Germinal center (tissue), 1 donor: ENCODE results near the gene ACAA2.
"Not testable (repeated sequence)": the region's sequence is repeated elsewhere in the genome, so short reads cannot be mapped to it uniquely, and the experiment has no call there.

Experiments
- DNase-seq: peaks from one replicate; pipeline ENCODE4 v3.0.0; 2012; ENCODE audit warnings: mixed read lengths, low spot score

Gene ACAA2

GRCh38 chr18:49812286-49813068 is 856 bp downstream of the ACAA2 start:
- no peak for DNase-seq

DNA sequence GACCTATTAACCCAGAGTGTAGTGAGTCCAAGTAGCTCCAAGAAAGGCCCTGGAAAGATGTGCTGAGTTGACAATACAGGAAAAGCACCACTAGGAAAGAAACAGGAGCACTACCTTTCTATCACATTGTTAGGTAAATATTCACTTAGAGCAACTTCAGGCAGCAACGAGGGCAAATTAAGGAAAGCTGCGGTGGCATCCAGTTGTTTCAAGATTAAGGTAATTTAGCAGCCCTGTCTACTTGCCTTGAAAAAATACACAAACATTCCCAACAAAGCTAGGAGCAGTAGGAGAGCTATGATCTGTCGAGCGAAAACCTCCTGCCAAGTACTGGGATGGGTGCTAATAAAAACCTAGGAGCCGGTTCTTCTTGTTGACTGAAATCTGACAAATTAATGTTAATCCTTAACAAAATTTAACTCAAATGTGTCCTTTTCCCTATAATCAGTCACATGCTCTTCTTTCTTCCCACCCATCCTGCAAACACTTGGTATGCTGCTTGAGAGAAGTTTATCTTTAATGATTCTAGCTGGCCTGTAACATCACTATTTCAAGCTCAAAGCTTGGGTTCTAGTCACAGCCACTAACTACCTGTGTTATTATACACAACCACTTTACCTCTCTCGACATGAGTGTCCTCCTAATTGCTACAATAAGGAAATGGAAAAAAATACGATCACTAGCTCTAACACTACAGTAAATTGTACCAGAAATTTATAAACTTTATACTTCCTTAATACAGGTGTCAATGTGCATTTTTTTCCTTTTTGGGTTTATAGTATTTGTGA is 2.0 kb downstream of the ACAA2 start:
- DNase-seq, result no peak

DNA sequence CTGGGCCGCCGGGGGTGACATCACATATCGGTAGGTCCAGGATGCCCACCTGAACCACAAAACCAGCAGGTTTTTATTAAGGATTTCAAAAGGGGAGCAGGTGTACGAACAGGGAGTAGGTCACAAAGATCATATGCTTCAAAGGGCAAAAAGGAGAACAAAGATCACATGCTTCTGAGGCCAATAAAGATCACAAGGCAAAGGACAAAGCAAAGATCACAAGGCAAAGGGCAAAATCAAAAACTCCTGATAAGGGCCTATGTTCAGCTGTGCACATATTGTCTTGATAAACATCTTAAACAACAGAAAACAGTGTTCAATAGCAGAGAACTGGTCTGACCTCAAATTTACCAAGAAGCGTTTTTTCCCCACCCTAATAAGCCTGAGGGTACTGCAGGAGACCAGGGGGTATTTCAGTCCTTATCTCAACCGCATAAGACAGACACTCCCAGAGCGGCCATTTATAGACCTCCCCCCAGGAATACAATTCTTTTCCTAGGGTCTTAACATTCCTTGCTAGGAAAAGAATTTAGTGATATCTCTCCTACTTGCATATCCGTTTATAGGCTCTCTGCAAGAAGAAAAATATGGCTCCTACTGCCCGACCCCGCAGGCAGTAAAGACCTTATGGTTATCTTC is 4.7 kb downstream of the ACAA2 start:
- DNase-seq, result not testable (repeated sequence)

- DNase-seq, result no peak
Measured at GRCh38 chr18:49804096-49804495, 9.2 kb downstream of the ACAA2 start.

- DNase-seq, result no peak
Measured at GRCh38 chr18:49802623-49803022, 10.7 kb downstream of the ACAA2 start.

DNA sequence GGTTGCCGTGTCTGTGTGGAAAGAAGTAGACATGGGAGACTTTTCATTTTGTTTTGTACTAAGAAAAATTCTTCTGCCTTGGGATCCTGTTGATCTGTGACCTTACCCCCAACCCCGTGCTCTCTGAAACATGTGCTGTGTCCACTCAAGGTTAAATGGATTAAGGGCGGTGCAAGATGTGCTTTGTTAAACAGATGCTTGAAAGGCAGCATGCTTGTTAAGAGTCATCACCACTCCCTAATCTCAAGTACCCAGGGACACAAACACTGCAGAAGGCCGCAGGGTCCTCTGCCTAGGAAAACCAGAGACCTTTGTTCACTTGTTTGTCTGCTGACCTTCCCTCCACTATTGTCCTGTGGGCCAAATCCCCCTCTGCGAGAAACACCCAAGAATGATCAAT is 12.8 kb downstream of the ACAA2 start:
- DNase-seq, result not testable (repeated sequence)

GRCh38 chr18:49799806-49800205 is 13.5 kb downstream of the ACAA2 start:
- DNase-seq, result not testable (repeated sequence)

DNA sequence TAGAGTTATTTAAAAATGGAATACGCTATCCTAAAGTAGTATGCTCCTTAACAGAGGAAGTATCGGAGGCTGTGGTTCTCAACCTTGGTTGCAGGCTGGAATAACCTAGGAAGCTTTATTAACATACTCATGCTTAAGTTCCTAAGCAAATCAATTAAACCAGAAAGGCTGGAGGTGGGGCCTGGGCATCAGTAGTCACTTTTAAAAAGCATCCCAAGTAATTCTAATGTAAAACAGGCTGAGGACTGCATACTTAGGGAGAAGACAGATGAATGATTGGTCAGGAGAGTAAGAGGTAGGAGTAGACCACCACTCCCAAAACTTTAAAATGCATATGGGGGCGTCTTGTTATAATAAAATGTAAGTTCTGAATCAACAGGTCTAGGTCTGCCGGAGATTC is 15.3 kb downstream of the ACAA2 start:
- DNase-seq, result no peak

GRCh38 chr18:49795612-49796552 is 17.5 kb downstream of the ACAA2 start:
- no peak for DNase-seq

DNA sequence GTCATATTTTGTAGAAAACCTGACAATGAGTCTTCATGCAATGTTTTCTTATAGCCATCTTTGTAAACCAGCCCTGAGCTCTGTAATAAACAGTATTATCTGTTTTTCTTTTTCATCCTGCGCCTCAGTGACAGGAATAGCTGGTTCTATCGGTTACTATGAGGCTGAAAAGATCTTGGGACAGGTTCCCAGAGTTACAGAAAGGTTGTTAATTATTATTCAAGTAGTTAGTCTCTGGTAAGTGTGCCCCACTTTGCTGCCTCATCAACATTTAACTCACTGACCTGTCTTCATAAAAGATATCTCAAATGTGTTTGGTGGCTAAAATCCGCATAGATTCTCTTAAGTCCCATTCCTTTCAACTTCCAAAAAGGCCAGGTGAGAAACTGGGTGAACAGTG is 18.6 kb downstream of the ACAA2 start:
- DNase-seq, result no peak

- DNase-seq, result not testable (repeated sequence)
Measured at GRCh38 chr18:49789560-49790134, 23.7 kb downstream of the ACAA2 start.

GRCh38 chr18:49788327-49788898 is 24.9 kb downstream of the ACAA2 start:
- no peak for DNase-seq

DNA sequence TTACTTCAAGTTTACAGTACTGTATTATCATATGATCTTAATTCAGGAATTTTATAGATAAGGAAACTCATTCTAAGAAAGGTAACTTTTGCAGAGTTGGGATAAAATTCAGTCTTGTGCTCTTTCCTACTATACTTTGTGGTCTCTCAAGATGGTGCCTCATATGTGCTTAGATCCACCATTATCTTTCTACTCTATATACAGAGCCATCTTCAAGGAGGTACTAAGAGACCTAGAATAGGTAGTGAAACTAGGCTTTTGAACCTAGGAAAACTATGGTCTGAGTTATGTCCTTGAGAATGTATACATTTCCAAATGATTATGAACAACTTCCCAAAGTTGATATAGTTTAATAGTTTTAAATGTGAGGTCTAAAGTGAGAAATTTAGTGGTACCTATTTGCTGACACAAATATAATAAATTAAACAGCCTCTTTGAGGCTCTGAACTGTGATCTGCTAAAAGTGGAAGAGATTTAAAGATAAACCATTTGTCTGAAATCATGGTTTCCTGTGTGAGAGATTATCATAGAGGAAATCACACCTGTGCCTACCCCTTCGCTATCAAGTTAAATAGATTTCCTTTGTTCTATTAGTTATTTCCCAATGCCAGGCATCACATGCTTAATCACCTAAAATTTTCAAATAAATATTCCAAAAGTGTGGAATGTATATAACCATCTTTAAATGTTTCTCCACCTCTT is 27.2 kb downstream of the ACAA2 start:
- no peak for DNase-seq

DNA sequence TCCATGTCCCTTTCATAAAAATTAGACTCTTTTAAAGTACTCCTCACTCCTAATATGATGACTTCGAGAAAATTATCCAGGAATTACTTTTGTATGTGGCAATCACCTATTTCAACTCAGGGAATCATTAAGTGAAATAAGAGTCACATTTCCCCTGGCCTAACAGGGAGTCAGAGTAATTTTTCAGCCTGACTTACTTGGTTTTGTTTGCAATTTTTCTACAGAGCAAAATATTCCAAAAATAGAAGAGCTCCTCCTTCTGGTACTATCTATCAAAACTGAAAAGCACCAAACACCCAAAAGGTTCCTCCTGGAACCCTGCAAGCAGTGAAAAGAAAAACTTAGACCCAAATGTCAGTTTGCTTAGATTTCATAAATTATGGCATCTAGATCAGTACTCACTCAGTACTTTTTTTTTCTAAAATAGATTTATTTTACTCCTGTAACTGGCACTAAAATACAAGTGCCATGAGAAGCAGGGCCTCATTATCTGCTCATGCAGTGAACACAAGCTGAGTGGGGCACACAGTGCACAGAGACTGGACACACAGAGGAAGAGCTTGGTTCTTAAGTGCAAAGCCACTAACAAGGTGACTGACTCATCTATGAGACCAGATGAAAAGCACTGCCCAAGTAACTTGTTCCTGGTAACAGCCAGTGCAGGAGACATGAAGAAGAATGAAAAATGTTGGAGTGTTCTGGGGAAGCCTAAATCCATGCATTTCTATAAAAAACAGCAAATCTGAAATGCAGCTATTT is 28.7 kb downstream of the ACAA2 start:
- DNase-seq, result no peak

DNA sequence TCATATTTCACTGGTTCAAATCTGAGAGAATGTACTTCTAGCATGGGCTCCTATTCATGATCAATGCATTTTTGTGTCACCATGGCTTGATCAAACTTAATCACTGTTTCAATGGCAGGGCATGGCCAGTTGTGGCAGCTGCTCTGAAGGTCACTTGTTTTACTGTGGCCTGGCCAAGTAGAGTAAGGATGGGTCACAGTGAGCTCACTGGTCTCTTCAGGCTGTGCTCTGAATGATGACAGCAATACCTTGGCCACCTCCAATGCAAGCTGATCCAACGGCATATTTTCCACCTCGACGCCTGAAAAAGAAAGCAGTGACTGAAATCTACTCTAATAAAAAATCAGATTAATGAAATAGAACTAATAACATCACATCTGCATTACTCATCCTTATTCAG is 29.7 kb downstream of the ACAA2 start:
- not testable (repeated sequence) for DNase-seq

DNA sequence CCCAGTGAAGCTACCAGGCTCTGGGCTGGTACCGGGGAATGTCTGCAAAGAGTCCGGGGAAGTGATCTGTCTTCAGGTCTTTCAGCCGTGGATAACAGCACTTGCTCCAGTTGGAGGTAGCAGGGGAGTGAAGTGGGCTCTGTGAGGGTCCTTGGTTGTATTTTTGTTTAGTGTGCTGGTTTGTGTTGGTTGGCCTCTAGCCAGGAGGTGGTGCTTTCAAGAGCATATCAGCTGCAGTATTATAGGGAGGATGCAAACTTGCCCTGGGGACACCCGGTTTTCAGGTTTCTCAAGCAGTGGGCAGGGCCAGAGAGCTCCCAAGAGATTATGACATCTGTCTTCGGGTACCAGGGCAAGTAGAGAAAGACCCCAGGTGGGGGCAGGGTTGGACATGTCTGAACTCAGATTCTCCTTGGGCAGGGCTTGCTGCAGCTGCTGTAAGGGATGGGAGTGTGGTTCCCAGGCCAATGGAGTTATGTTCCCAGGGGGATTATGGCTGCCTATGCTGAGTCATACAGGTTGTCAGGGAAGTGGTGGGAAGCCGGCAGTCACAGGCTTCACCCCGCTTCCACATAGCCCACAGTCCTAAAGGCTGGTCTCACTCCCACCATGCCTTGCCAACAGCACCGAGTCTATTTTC is 34.4 kb downstream of the ACAA2 start:
- no peak for DNase-seq

- no peak for DNase-seq
Measured at GRCh38 chr18:49769047-49769728, 44.1 kb downstream of the ACAA2 start.

GRCh38 chr18:49768051-49768391 is 45.3 kb downstream of the ACAA2 start:
- no peak for DNase-seq
